ENCODE data around the gene HOXC9.

DNA sequence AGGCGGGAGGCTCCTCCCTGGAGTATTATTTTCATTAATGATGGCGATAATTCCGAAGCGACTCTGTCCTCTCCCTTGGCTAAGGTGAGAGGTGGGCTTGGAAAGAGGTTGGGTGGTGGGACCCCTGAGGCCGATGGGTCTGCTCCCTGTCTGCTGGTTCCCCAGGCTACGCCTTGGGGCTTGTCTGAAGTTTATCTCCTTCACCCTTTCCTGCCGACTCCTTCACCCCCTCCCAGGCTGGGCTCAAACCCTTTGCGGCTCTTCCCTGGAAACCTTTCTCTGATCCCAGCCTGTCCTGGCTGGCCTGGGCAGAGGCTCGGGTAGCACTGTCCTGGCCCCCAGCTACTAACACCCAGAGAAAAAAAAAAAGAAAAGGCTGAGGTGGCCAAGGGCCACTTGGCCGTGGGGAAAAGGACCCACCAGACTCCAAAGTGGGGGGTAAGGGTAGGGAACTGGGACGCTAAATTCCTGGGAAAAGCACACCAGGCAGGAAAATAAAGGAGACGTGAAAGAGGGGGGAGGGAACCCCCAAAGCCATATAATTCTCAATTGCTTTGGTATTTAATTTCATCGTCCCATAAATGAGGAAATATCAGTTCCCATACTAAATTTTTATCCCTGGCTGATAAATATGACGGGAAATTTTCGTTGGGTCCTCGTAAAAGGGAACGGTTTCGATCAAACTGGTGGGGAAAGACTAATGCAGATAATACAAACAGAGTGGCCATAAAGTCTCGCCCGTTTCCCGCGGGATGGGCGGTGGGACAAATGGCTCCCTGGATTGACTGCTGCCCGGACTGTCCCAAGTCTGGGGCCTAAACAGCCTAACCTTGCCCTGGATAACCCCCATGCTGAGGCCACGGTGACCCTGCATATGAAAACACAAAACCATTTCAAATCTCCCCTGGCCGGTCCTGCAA is 17.1 kb upstream of the HOXC9 start:
- TF ChIP-seq GATA2 (IDR thresholded peaks at IDR 0.05; ENCODE audit: low read depth, low read length) (no peak), GATA3 (IDR thresholded peaks at IDR 0.05; ENCODE audit: low read depth, low read length) (no peak)
